ENCODE results near the gene KCNMA1. TPM values are rescaled to one million over a fixed set of nuclear protein-coding genes. Genes with fewer than 3 reads are reported as not detected.

The KCNMA1 gene
- total RNA-seq, 4 donors from 2014 or later, result 68.4 to 170 (median 119) TPM

- TF ChIP-seq EP300 (IDR thresholded peaks at IDR 0.05; ENCODE audit: low read depth) (no peak), CTCF (IDR thresholded peaks at IDR 0.05) (no peak), POLR2AphosphoS5 (IDR thresholded peaks at IDR 0.05) (no peak), POLR2A (IDR thresholded peaks at IDR 0.05) (no peak)
- Histone ChIP-seq H3K36me3 (no peaks in the 10 kb centered on the region), H3K4me1 (peaks cover 0 to 3% (median 0%) of the 10 kb centered on the region in 4 donors), H3K27me3 (peaks cover 6% of the 10 kb centered on the region), H3K4me3 (no peak overlapping the region), H3K9me3 (no peaks in the 10 kb centered on the region), H3K27ac (no peak overlapping the region)
- intact Hi-C loops (cut with DNase I; ENCODE audit: low total_unique reads), result no loop called here
- in situ Hi-C loops (cut with MboI; ENCODE audit: low pct_ligation_motif_present in 1 of 4, low pct_unique_long_range_greater_than_20kb in 1 of 4, low sequenced_read_pairs in 3 of 4), result no loop called here
- 63 to 81% methylated on average over 2 to 5 of the region's 5 CpGs for WGBS, 2 donors (ENCODE audit: low coverage in 1 of 2)
- no peak for DNase-seq
Observed at GRCh38 chr10:77682393-77683087, 44.9 kb upstream of the KCNMA1 start.

GRCh38 chr10:77681839-77682238, 44.2 kb upstream of the KCNMA1 start:
- H3K36me3 ChIP-seq, result no peaks in the 10 kb centered on the region
- in situ Hi-C loops (cut with MboI; ENCODE audit: low pct_ligation_motif_present in 1 of 4, low pct_unique_long_range_greater_than_20kb in 1 of 4, low sequenced_read_pairs in 3 of 4), result no loop called here
- no peak for DNase-seq
- TF ChIP-seq EP300 (IDR thresholded peaks at IDR 0.05; ENCODE audit: low read depth) (no peak), POLR2A (IDR thresholded peaks at IDR 0.05) (no peak), CTCF (IDR thresholded peaks at IDR 0.05) (no peak), POLR2AphosphoS5 (IDR thresholded peaks at IDR 0.05) (no peak)
- no peaks in the 10 kb centered on the region for H3K9me3 ChIP-seq
- no peak overlapping the region for H3K4me3 ChIP-seq
- H3K4me1 ChIP-seq, result peaks cover 0 to 3% (median 0%) of the 10 kb centered on the region in 4 donors
- intact Hi-C loops (cut with DNase I; ENCODE audit: low total_unique reads), result no loop called here
- WGBS, 2 donors (ENCODE audit: low coverage in 1 of 2), result 70 to 86% methylated on average over 2 to 6 of the region's 6 CpGs
- H3K27me3 ChIP-seq, result peaks cover under 1% of the 10 kb centered on the region
- H3K27ac ChIP-seq, result no peak overlapping the region

- intact Hi-C loops (cut with DNase I; ENCODE audit: low total_unique reads) (no loop called here), in situ Hi-C loops (cut with MboI; ENCODE audit: low pct_ligation_motif_present in 1 of 4, low pct_unique_long_range_greater_than_20kb in 1 of 4, low sequenced_read_pairs in 3 of 4) (no loop called here)
- DNase-seq, result no peak
- Histone ChIP-seq H3K4me3 (no peak overlapping the region), H3K9me3 (no peaks in the 10 kb centered on the region), H3K4me1 (peaks cover 0 to 3% (median 0%) of the 10 kb centered on the region in 4 donors), H3K36me3 (no peaks in the 10 kb centered on the region), H3K27ac (no peak overlapping the region), H3K27me3 (no peaks in the 10 kb centered on the region)
- 70 to 88% methylated on average over 2 to 8 of the region's 8 CpGs for WGBS, 2 donors (ENCODE audit: low coverage in 1 of 2)
- TF ChIP-seq EP300 (IDR thresholded peaks at IDR 0.05; ENCODE audit: low read depth) (no peak), POLR2A (IDR thresholded peaks at IDR 0.05) (no peak), CTCF (IDR thresholded peaks at IDR 0.05) (no peak), POLR2AphosphoS5 (IDR thresholded peaks at IDR 0.05) (no peak)
Observed at GRCh38 chr10:77680811-77681210, 43.2 kb upstream of the KCNMA1 start.

GRCh38 chr10:77680065-77680464, 42.5 kb upstream of the KCNMA1 start:
- WGBS, 2 donors (ENCODE audit: low coverage in 1 of 2), result 81% methylated on average over 3 of the region's 3 CpGs; no CpG with 5 or more reads in 1 of the 2 donors
- no peak for DNase-seq
- H3K27ac ChIP-seq, result no peak overlapping the region
- H3K27me3 ChIP-seq, result no peaks in the 10 kb centered on the region
- peaks cover 0 to 3% (median 0%) of the 10 kb centered on the region in 4 donors for H3K4me1 ChIP-seq
- no peak for TF ChIP-seq POLR2A (IDR thresholded peaks at IDR 0.05)
- no peak for TF ChIP-seq CTCF (IDR thresholded peaks at IDR 0.05)
- TF ChIP-seq EP300 (IDR thresholded peaks at IDR 0.05; ENCODE audit: low read depth), result no peak
- TF ChIP-seq POLR2AphosphoS5 (IDR thresholded peaks at IDR 0.05), result no peak
- H3K36me3 ChIP-seq, result no peaks in the 10 kb centered on the region
- in situ Hi-C loops (cut with MboI; ENCODE audit: low pct_ligation_motif_present in 1 of 4, low pct_unique_long_range_greater_than_20kb in 1 of 4, low sequenced_read_pairs in 3 of 4) (no loop called here), intact Hi-C loops (cut with DNase I; ENCODE audit: low total_unique reads) (no loop called here)
- H3K4me3 ChIP-seq, result no peak overlapping the region
- no peaks in the 10 kb centered on the region for H3K9me3 ChIP-seq
